D721Med (cell line): Measurements from ENCODE around the gene PDE11A.

Source experiments
- DNase-seq: peaks from one replicate; pipeline ENCODE4 v3.0.0; 2011; ENCODE audit warnings: low spot score; ENCODE audit not compliant: insufficient read length
- FAIRE-seq: peaks from 2 replicates; lab custom pipeline; 2011; peaks lifted over from hg19 to GRCh38; lab: Jason Lieb, UNC
- TF ChIP-seq, protein P1 (sequence below): IDR thresholded peaks from 2 replicates; pipeline ENCODE4 v1.5.1; 2012; ENCODE audit warnings: mild to moderate bottlenecking, control low read depth; ENCODE audit not compliant: insufficient read depth; ENCODE audit errors: missing control alignments

Gene PDE11A

DNA sequence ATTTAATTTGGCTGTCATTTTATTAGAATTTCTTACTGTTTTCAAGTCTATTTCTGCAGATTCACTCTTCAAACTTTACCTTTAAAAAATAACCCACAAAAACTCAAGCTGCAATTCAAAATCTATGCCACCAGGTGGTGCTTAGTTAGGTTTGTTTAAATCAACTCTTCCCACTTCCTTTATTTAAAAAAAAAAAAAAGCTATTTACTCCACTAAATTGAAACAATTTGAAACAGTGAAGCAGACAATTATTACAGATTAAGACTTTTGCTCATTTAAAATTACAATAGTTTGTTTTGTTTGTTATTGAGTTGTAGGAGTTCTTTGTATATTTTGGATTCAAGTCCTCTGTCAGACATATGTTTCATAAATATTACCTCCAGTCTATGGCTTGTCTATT, 300.0 kb downstream of the PDE11A start:
- FAIRE-seq (no peak), DNase-seq (no peak)
- TF ChIP-seq, protein P1, sequence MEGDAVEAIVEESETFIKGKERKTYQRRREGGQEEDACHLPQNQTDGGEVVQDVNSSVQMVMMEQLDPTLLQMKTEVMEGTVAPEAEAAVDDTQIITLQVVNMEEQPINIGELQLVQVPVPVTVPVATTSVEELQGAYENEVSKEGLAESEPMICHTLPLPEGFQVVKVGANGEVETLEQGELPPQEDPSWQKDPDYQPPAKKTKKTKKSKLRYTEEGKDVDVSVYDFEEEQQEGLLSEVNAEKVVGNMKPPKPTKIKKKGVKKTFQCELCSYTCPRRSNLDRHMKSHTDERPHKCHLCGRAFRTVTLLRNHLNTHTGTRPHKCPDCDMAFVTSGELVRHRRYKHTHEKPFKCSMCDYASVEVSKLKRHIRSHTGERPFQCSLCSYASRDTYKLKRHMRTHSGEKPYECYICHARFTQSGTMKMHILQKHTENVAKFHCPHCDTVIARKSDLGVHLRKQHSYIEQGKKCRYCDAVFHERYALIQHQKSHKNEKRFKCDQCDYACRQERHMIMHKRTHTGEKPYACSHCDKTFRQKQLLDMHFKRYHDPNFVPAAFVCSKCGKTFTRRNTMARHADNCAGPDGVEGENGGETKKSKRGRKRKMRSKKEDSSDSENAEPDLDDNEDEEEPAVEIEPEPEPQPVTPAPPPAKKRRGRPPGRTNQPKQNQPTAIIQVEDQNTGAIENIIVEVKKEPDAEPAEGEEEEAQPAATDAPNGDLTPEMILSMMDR: peak; percentile 50

GRCh38 chr2:177771191-177771590, 301.4 kb downstream of the PDE11A start:
- DNase-seq (no peak), FAIRE-seq (no peak)
- TF ChIP-seq, protein P1: no peak

- TF ChIP-seq, protein P1: no peak
- no peak for DNase-seq
- FAIRE-seq: no peak
Observed at GRCh38 chr2:177767768-177768167, 304.8 kb downstream of the PDE11A start.

DNA sequence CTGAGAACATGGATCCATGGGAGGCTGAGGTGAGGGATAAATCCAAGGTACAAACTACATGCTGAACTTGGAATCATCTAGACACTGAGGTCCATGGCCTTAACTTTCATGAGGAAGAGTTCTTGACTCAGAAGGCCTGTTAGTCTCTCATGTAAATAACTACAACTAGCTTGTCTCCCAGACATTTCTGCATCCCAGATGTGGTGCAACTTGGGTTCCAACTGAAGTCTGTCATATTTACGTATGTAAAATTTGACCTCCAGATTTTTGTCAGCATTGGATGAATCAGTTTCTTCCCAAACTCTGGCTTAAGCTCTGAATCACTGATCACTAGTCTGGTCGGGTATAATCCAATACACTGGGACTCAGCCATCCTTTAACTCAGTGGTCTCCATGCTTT, 306.9 kb downstream of the PDE11A start:
- FAIRE-seq: no peak
- no peak for DNase-seq
- TF ChIP-seq, protein P1: no peak

- TF ChIP-seq, protein P1: peak; percentile 79
- FAIRE-seq (no peak), DNase-seq (no peak)
Observed at GRCh38 chr2:177763531-177764265, 308.9 kb downstream of the PDE11A start.

GRCh38 chr2:177759443-177759842, 313.1 kb downstream of the PDE11A start:
- no peak for FAIRE-seq
- no peak for DNase-seq
- TF ChIP-seq, protein P1: no peak
